ENCODE results near the gene DPYSL5. TPM values are rescaled to one million over a fixed set of nuclear protein-coding genes. Genes with fewer than 3 reads are reported as not detected.
A peak's percentile ranks its signal among the peaks of the same experiment; 100 is the strongest.

DPYSL5 gene
- total and polyA plus RNA-seq, 2 of the 8 experiments (the other 6 are each of a cell fraction or from before 2014, with no cell fraction given), result 11.9 to 16.4 TPM

GRCh38 chr2:26957041-26957440 lies 109.1 kb downstream of the DPYSL5 start:
- Histone ChIP-seq H3K4me1 (replicated peaks in 1 of 4; ENCODE audit: control insufficient read depth in 3 of 4, insufficient read depth in 4 of 4, low read length in 3 of 4) (peaks cover 0 to 2% (median 0%) of the 10 kb centered on the region in 4 experiments; a peak in 2 of 7 replicates), H3K79me2 (ENCODE audit: control insufficient read depth in 1 of 2, insufficient read depth in 2 of 2, low read length in 2 of 2) (no peaks in the 10 kb centered on the region), H4K20me1 (replicated peaks in 1 of 2; ENCODE audit: control insufficient read depth in 1 of 2, insufficient read depth in 2 of 2, low read length in 2 of 2) (no peaks in the 10 kb centered on the region), H3K4me3 (ENCODE audit: extremely low read depth in 1 of 4, insufficient read depth in 2 of 4, low read depth in 3 of 4, low read length in 4 of 4) (no peak overlapping the region), H2AK5ac (ENCODE audit: low read depth, low read length) (no peak overlapping the region), H2AFZ (ENCODE audit: low read length) (0 out of 2 replicates have a peak overlapping the region, but pooled peaks have one; percentile 72), H3K23ac (ENCODE audit: insufficient read length) (no peak overlapping the region), H3K27me3 (replicated peaks in 1 of 4; ENCODE audit: control insufficient read depth in 3 of 4, extremely low read depth in 1 of 4, insufficient read depth in 3 of 4, low read length in 3 of 4) (no peaks in the 10 kb centered on the region; a peak in 1 of 7 replicates), H3K4me2 (ENCODE audit: insufficient read depth in 1 of 2, low read depth in 2 of 2, low read length in 2 of 2) (no peak overlapping the region), H3K14ac (ENCODE audit: insufficient read length) (no peak overlapping the region), H2BK15ac (ENCODE audit: low read length) (no peak overlapping the region), H3K18ac (ENCODE audit: extremely low read depth, low read length) (no peak overlapping the region), H3K23me2 (ENCODE audit: low read depth, low read length) (no peaks in the 10 kb centered on the region), H2BK20ac (ENCODE audit: low read length) (no peak overlapping the region), H2BK120ac (replicated peaks; ENCODE audit: low read depth, low read length) (no peak overlapping the region), H4K91ac (replicated peaks; ENCODE audit: insufficient read length, low read length) (no peak overlapping the region), H3K56ac (replicated peaks; ENCODE audit: insufficient read length, low read depth, low read length) (no peak overlapping the region), H3K4ac (replicated peaks; ENCODE audit: insufficient read length, low read depth, low read length) (no peak overlapping the region), H3K27ac (ENCODE audit: low read depth, low read length) (no peak overlapping the region), H2BK12ac (ENCODE audit: low read depth, low read length) (no peak overlapping the region), H3K36me3 (ENCODE audit: control insufficient read depth in 2 of 4, insufficient read depth in 4 of 4, low read length in 3 of 4) (no peaks in the 10 kb centered on the region), H3K9ac (replicated peaks in 1 of 4; ENCODE audit: extremely low read depth in 1 of 4, low read depth in 3 of 4, low read length in 3 of 4) (no peak overlapping the region), H3K79me1 (ENCODE audit: low read depth, low read length) (no peaks in the 10 kb centered on the region), H4K5ac (ENCODE audit: insufficient read length, low read depth, low read length) (no peak overlapping the region), H2BK5ac (ENCODE audit: low read depth, low read length) (no peak overlapping the region), H3K9me3 (ENCODE audit: insufficient read depth in 2 of 2, low read depth in 1 of 2, low read length in 1 of 2) (no peaks in the 10 kb centered on the region), H4K8ac (ENCODE audit: extremely low read depth, insufficient read depth, low read length) (no peak overlapping the region)
- WGBS, 2 experiments (ENCODE audit: extremely low coverage in 1 of 2, insufficient coverage in 1 of 2, insufficient read length in 1 of 2, insufficient replicate concordance in 2 of 2, low coverage in 1 of 2, low lambda C conversion rate in 2 of 2, missing lambda C conversion rate in 1 of 2), result 65% methylated on average over 3 of the region's 3 CpGs; no CpG with 5 or more reads in 1 of the 2 experiments
- FAIRE-seq (no peak), DNase-seq (ENCODE audit: low read depth in 1 of 2, low spot score in 2 of 2) (no peak)
- POLR2A ChIA-PET (ENCODE audit: partially characterized antibody), result interaction anchor here (0.9 kb wide), 1 partner anchor 8 kb away, joined by 4 read pairs; no protein-coding TSS in a partner anchor
- CTCF ChIA-PET (ENCODE audit: partially characterized antibody), result interaction anchor here (0.6 to 21.6 kb wide), 6 partner anchors 13 to 323 kb away, joined by 3 to 416 read pairs (median 34); partner anchors contain the start of gene DPYSL5
- no peak for TF ChIP-seq SIN3A (conservative IDR thresholded peaks at IDR 0.05 in 1 of 2, IDR thresholded peaks at IDR 0.05 in 1 of 2; ENCODE audit: low read depth in 1 of 2, low read length in 2 of 2)
- no peak for TF ChIP-seq FOSL1 (IDR thresholded peaks at IDR 0.05; ENCODE audit: insufficient read depth, low read depth, low read length)
- no peak for TF ChIP-seq CHD1 (IDR thresholded peaks at IDR 0.05; ENCODE audit: low read depth, low read length)
- TF ChIP-seq CBX5 (IDR thresholded peaks at IDR 0.05; ENCODE audit: low read depth, low read length), result no peak
- no peak for TF ChIP-seq BCL11A (IDR thresholded peaks at IDR 0.05; ENCODE audit: low read depth in 2 of 2, low read length in 2 of 2)
- TF ChIP-seq NRF1 (IDR thresholded peaks at IDR 0.05; ENCODE audit: low read depth, low read length), result no peak
